Hematopoietic multipotent progenitor cell treated with erythropoietin and hydrocortisone succinate and interleukin-3 and kit ligand, for 17 days (in vitro differentiated cells): Measurements from ENCODE around the gene CRYGC.
"Not testable (repeated sequence)": the region's sequence is repeated elsewhere in the genome, so short reads cannot be mapped to it uniquely, and the experiment has no call there.

ENCODE experiments used
- DNase-seq: peaks from one replicate; pipeline ENCODE4 v3.0.0-alpha.2; 2015; ENCODE audit warnings: low spot score

The CRYGC gene

GRCh38 chr2:208136716-208137094 is 7.1 kb upstream of the CRYGC start:
- DNase-seq, result no peak

- DNase-seq, result no peak
These were observed 6.4 kb upstream of the CRYGC start for GRCh38 chr2:208135794-208136715.

- no peak for DNase-seq
These were observed 5.4 kb upstream of the CRYGC start for GRCh38 chr2:208134928-208135586.

GRCh38 chr2:208130712-208131110 is 1.1 kb upstream of the CRYGC start:
- DNase-seq, result no peak

GRCh38 chr2:208128136-208128535 is 1.5 kb downstream of the CRYGC start:
- no peak for DNase-seq

- DNase-seq, result no peak
These were observed 2.5 kb downstream of the CRYGC start for GRCh38 chr2:208127090-208127489.

- no peak for DNase-seq
These were observed 4.4 kb downstream of the CRYGC start for GRCh38 chr2:208125251-208125650.

- not testable (repeated sequence) for DNase-seq
These were observed 5.5 kb downstream of the CRYGC start, which contains the start of gene CRYGD for GRCh38 chr2:208124013-208124715. CRYGD (minus strand) TSS chr2:208124524; CDS start chr2:208124473, 51 bp downstream.

GRCh38 chr2:208122248-208122647 is 7.4 kb downstream of the CRYGC start:
- DNase-seq, result no peak

- DNase-seq, result no peak
These were observed 10.7 kb downstream of the CRYGC start for GRCh38 chr2:208118918-208119317.

GRCh38 chr2:208117390-208117789 is 12.2 kb downstream of the CRYGC start:
- not testable (repeated sequence) for DNase-seq

- DNase-seq, result no peak
These were observed 16.7 kb downstream of the CRYGC start for GRCh38 chr2:208112969-208113368.

- not testable (repeated sequence) for DNase-seq
These were observed 17.3 kb downstream of the CRYGC start for GRCh38 chr2:208112273-208112745.

GRCh38 chr2:208103616-208104015 is 26.0 kb downstream of the CRYGC start:
- no peak for DNase-seq

- DNase-seq, result no peak
These were observed 27.7 kb downstream of the CRYGC start for GRCh38 chr2:208101716-208102631.

GRCh38 chr2:208099682-208100470 is 29.8 kb downstream of the CRYGC start:
- DNase-seq, result no peak

GRCh38 chr2:208098701-208099100 is 30.9 kb downstream of the CRYGC start:
- not testable (repeated sequence) for DNase-seq

- DNase-seq, result no peak
These were observed 31.4 kb downstream of the CRYGC start for GRCh38 chr2:208098267-208098666.

- DNase-seq, result no peak
These were observed 31.8 kb downstream of the CRYGC start for GRCh38 chr2:208097801-208098200.

- no peak for DNase-seq
These were observed 32.3 kb downstream of the CRYGC start for GRCh38 chr2:208097313-208097712.
